Endometrial microvascular endothelial cells (primary cell): ENCODE data around the gene NSD1. TPM values are rescaled to one million over a fixed set of nuclear protein-coding genes. Genes with fewer than 3 reads are reported as not detected.

Source experiments
- in situ Hi-C: cut with HindIII; loops from 2 replicates; pipeline ENCODE4 v1.10.0; 2017; ENCODE audit warnings: low sequenced_read_pairs, low pct_unique_long_range_greater_than_20kb; ENCODE audit errors: inconsistent ontology term
- total RNA-seq: library from RNA; depleted of rRNA; stranded (reverse); fragments of >200 nt; gene quantifications from one replicate; pipeline ENCODE4 v1.2.3, GENCODE V29; 2015; ENCODE audit errors: inconsistent ontology term

The NSD1 gene
- total RNA-seq, 1 donor from 2014 or later = 34.3 TPM

DNA sequence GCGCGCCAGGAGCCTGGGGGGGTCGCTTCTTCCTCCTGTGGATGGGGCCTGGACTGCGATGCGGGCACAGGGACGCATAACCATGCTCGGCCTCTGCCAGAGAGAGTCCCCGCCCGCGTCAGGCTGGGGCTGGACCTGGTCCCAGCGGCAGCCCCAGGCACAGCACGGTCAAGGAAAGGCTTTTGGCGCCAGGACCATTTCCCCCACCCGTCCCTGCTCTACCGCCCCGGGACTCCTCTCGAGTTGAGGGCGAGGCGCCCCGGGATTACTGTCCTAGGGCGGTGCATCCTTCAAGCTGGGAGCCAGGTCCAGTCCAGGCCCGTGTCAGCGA is 177.8 kb downstream of the NSD1 start:
- in situ Hi-C loops = no loop called here

- in situ Hi-C loops = no loop called here
Observed at GRCh38 chr5:177311723-177312648, 178.4 kb downstream of the NSD1 start, which contains the start of gene MXD3. TSS of gene MXD3 (minus strand) at chr5:177311898. CDS start at chr5:177311830, 68 bp downstream.

DNA sequence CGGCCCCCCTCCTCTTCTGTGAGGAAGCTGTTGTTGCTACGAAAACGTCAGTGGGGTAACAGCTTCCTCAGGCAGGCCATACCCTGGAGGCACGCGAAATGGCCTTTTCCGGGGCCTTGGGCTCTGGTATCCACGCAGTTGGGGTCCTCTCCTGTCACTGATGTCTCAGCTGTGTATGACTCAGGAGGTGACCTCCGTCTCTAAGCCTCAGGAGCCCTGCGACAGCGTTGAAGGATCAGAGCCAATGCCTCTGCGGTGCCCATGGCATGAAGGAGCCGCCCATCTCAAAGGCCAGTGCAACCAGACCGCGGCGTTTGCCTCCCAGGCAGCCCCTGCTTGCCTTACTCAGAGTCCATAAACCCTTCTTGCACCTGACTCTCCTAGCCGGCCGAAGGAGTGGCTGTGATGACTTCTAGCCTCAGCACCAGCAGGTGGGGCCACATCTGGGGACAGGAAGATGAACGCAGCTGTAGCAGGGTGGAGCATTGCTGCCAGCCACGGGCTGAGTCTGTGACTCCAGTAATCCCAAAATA is 179.1 kb downstream of the NSD1 start:
- in situ Hi-C loops = no loop called here

DNA sequence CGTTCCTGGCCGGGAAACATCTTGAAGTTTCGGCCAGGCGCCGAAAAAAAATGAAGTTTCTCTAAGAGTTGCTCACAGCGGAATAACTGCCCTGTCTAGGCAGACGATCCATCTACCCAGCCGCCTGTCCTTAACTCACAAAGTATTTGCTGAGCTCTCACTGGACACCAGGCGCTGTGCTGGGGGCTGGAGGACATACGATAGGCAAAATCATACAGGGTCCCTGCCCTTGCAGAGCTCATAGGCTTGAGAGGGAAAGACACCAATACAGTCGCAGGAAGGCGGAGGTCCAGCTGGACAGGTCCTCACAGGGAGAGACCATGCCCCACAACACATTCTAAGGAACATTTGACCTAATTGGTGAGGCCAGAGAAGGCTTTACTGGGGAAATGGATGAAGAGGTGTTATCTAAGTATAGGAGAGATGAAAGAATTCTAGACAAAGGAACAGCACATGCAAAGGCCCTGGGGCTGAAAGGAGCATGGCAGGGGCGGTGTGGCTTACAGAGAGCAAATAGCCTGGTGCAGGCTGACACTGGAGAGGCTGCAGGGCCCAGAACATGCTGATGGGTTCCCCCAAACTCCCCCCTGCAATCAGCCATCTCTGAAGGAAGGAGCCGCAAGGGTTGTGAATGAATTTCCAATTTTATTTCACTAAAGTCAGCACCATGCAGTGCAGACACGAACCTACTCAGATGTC is 180.1 kb downstream of the NSD1 start:
- in situ Hi-C loops = no loop called here

DNA sequence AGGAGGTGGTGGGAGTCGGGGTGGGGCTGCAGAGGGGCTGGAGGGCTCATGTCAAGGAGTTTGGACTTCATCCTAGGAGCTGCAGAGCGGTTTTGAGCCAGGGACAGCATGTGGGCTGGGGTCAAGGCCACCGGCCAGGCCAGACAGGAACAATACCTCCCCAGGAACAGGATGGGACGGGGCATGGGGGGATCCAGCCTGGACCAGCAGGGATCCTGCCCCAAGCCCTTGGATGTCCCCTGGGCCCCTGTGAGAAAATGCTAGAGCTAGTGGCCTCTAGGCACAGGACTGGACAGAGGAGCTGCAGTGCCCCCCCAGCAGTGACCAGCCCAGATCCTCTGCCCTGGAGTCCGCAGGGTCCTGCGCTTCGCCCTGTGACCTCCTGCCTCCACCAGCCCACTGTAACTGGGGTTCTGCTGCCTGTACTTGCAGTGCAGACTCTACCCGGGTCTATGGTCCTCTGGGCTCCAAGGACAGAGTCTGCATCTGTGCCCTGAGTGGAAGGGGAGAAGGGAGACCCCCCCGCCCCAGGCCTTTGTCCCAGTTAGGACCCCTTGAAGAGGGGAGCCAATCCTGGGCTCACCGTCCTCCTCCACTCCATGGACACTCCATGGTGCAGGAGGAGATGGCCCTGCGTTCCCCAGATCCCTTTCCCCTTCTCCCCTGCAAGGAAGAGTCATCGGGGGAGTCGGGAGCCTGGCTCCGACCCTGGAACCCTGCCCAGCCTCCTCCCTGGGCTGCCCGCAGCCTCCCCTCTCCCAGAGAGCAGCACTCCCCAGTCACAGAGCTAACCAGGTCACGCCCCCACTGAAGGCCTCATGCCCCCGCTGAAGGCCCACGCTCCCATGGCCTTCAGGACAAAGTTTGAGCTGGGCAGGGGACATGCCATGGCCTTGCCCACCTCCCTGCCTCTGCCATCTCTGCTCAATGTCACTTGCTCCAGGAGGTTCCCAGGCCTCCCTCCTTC is 181.1 kb downstream of the NSD1 start:
- in situ Hi-C loops = no loop called here

DNA sequence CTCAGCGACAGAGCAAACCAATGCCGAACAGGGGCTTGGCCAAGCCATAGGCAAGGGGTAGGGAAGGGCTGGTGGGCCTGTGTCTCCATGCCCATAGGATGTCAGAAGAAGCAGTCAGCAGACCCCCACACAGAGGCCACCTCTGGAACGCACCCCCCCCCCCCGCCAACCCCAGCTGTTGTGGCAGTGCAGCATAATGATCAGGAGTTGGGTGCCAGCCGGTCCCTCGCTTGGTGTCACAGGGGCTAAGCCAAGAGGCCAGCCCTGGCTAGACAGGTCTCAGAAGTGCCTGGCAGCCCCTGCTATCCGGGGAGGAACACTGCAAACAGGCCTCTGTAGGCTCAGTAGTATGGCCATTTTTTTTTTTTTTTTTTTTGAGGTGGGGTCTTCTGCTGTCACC is 181.8 kb downstream of the NSD1 start:
- in situ Hi-C loops = no loop called here

DNA sequence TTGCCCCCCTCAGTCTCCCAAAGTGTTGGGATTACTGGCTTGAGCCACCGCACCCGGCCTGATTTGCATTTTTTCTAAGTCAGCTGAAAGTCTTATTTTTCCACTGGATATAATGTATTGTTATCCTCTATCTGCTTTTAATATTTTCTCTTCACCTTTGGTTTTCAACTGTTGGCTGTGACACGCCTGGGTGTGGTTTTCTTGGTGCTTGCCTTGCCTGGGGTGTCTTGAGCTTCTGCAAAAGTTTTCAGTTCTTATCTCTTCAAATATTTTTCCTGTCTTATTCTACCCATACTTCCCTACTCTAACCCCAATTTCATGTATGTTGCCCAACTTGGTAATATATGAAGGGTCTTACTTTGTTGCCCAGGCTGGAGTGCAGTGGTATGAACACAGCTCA is 182.4 kb downstream of the NSD1 start:
- in situ Hi-C loops = no loop called here

- in situ Hi-C loops = no loop called here
Observed at GRCh38 chr5:177317959-177318377, 184.4 kb downstream of the NSD1 start.

- in situ Hi-C loops = loop anchor here (10.0 kb wide), 1 partner anchor 125 kb away; the partner anchor contains the start of gene PRR7
Observed at GRCh38 chr5:177319913-177320588, 186.5 kb downstream of the NSD1 start.

DNA sequence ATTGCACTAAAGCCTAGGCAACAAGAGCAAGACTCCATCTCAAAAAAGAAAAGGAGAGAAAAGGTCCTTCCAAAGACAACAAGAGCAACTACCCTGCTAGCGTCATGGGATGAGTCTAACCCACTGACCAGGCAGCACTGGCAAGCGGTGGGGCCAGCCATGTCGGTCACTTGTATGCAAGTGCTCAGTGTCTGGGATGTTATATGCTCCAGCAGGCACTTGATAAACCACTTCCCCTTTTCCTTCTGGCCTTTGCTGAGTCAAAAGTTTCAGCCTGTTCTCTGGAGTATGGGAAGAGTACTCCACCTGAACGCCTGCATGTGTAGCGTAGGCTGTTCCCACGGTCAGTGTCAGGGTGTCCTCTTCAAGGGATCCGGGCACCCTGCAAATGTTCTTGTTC is 187.3 kb downstream of the NSD1 start:
- in situ Hi-C loops = loop anchor here (10.0 kb wide), 1 partner anchor 124 kb away; the partner anchor contains the start of gene PRR7

- in situ Hi-C loops = loop anchor here (10.0 kb wide), 1 partner anchor 119 kb away; the partner anchor contains the start of gene PRR7
Observed at GRCh38 chr5:177325868-177326381, 192.4 kb downstream of the NSD1 start.

GRCh38 chr5:177327539-177328522 is 194.3 kb downstream of the NSD1 start:
- in situ Hi-C loops = loop anchor here (10.0 kb wide), 1 partner anchor 117 kb away; the partner anchor contains the start of gene PRR7

- in situ Hi-C loops = loop anchor here (10.0 kb wide), 1 partner anchor 116 kb away; the partner anchor contains the start of gene PRR7
Observed at GRCh38 chr5:177328545-177329231, 195.1 kb downstream of the NSD1 start.

DNA sequence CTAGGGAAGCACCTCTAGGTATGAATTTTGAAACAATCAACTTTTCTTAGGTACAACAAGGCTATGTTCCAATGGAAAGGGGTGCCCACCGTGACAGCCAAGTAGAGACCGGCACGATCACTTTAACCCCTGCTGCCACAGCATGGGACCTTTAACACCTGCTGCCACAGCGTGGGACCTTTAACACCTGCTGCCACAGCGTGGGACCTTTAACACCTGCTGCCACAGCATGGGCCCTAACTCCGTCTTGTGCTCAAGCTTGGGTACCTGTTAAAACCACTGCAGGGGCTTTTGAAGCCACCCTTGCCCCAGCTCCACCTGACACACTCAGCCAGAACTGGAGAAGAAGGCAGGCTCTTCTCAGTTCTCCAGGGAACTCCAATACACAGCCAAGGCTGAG is 196.3 kb downstream of the NSD1 start:
- in situ Hi-C loops = loop anchor here (10.0 kb wide), 1 partner anchor 115 kb away; the partner anchor contains the start of gene PRR7

GRCh38 chr5:177330991-177331842 is 197.6 kb downstream of the NSD1 start:
- in situ Hi-C loops = no loop called here
